Kidney tubule cell (primary cell): Measurements from ENCODE around the gene NELL1.
"Not testable (repeated sequence)": the region's sequence is repeated elsewhere in the genome, so short reads cannot be mapped to it uniquely, and the experiment has no call there.

Source experiments
- DNase-seq: peaks from one replicate; pipeline ENCODE4 v3.0.0-alpha.2; 2018; ENCODE audit warnings: low spot score

The NELL1 gene

GRCh38 chr11:21198498-21198897 is 529.1 kb downstream of the NELL1 start:
- DNase-seq: no peak

- DNase-seq: no peak
These were observed 535.8 kb downstream of the NELL1 start for GRCh38 chr11:21205205-21205604.

- peak; percentile 40 for DNase-seq
These were observed 556.5 kb downstream of the NELL1 start for GRCh38 chr11:21225860-21226259.

GRCh38 chr11:21229224-21229623 is 559.8 kb downstream of the NELL1 start:
- no peak for DNase-seq

- DNase-seq: no peak
These were observed 580.8 kb downstream of the NELL1 start for GRCh38 chr11:21250196-21250595.

- no peak for DNase-seq
These were observed 584.7 kb downstream of the NELL1 start for GRCh38 chr11:21254055-21254454.

- DNase-seq: no peak
These were observed 585.4 kb downstream of the NELL1 start for GRCh38 chr11:21254790-21255189.

GRCh38 chr11:21257461-21257860 is 588.1 kb downstream of the NELL1 start:
- DNase-seq: no peak

- DNase-seq: no peak
These were observed 589.0 kb downstream of the NELL1 start for GRCh38 chr11:21258414-21258813.

- no peak for DNase-seq
These were observed 590.7 kb downstream of the NELL1 start for GRCh38 chr11:21260101-21260500.

- peak; percentile 71 for DNase-seq
These were observed 593.6 kb downstream of the NELL1 start for GRCh38 chr11:21262992-21263391.

GRCh38 chr11:21264125-21264524 is 594.7 kb downstream of the NELL1 start:
- DNase-seq: no peak

GRCh38 chr11:21268036-21268435 is 598.6 kb downstream of the NELL1 start:
- no peak for DNase-seq

GRCh38 chr11:21272139-21272538 is 602.8 kb downstream of the NELL1 start:
- DNase-seq: not testable (repeated sequence)

GRCh38 chr11:21278840-21279239 is 609.5 kb downstream of the NELL1 start:
- DNase-seq: no peak

- no peak for DNase-seq
These were observed 615.7 kb downstream of the NELL1 start for GRCh38 chr11:21285104-21285503.

GRCh38 chr11:21289686-21290085 is 620.3 kb downstream of the NELL1 start:
- DNase-seq: no peak

- DNase-seq: peak; percentile 64
These were observed 626.1 kb downstream of the NELL1 start for GRCh38 chr11:21295508-21295907.

- DNase-seq: no peak
These were observed 632.6 kb downstream of the NELL1 start for GRCh38 chr11:21301981-21302380.

GRCh38 chr11:21306739-21307358 is 637.5 kb downstream of the NELL1 start:
- no peak for DNase-seq

- DNase-seq: peak; percentile 47
These were observed 638.5 kb downstream of the NELL1 start for GRCh38 chr11:21307874-21308273.

GRCh38 chr11:21316591-21316990 is 647.2 kb downstream of the NELL1 start:
- no peak for DNase-seq

GRCh38 chr11:21321072-21321471 is 651.7 kb downstream of the NELL1 start:
- DNase-seq: no peak

- no peak for DNase-seq
These were observed 652.1 kb downstream of the NELL1 start for GRCh38 chr11:21321530-21321929.

- DNase-seq: no peak
These were observed 654.2 kb downstream of the NELL1 start for GRCh38 chr11:21323617-21324016.
